GM19397 (cell line): ENCODE results near the gene RCOR2.

Experiments used
- ATAC-seq: cut with Tn5 transposase; IDR thresholded peaks from one replicate; pipeline ENCODE4 v1.9.1; 2021; ENCODE audit warnings: mild to moderate bottlenecking, moderate library complexity; ENCODE audit not compliant: unreplicated experiment

RCOR2 gene

GRCh38 chr11:63907808-63908530 lies 9.0 kb downstream of the RCOR2 start:
- no peak for ATAC-seq

GRCh38 chr11:63907063-63907462 lies 9.9 kb downstream of the RCOR2 start:
- ATAC-seq, result no peak

- no peak for ATAC-seq
Measured at GRCh38 chr11:63906585-63906984, 10.4 kb downstream of the RCOR2 start.

- ATAC-seq, result no peak
Measured at GRCh38 chr11:63906087-63906486, 10.9 kb downstream of the RCOR2 start.

GRCh38 chr11:63905179-63905578 lies 11.8 kb downstream of the RCOR2 start:
- no peak for ATAC-seq

- no peak for ATAC-seq
Measured at GRCh38 chr11:63904743-63905142, 12.2 kb downstream of the RCOR2 start.

- ATAC-seq, result no peak
Measured at GRCh38 chr11:63903884-63904283, 13.1 kb downstream of the RCOR2 start.

- ATAC-seq, result no peak
Measured at GRCh38 chr11:63901660-63902059, 15.3 kb downstream of the RCOR2 start.

GRCh38 chr11:63897459-63898146 lies 19.4 kb downstream of the RCOR2 start:
- no peak for ATAC-seq

GRCh38 chr11:63896071-63896470 lies 20.9 kb downstream of the RCOR2 start:
- ATAC-seq, result no peak

GRCh38 chr11:63893355-63893754 lies 23.6 kb downstream of the RCOR2 start:
- ATAC-seq, result no peak

- ATAC-seq, result no peak
Measured at GRCh38 chr11:63892228-63892627, 24.7 kb downstream of the RCOR2 start.

GRCh38 chr11:63890368-63890767 lies 26.6 kb downstream of the RCOR2 start:
- ATAC-seq, result no peak

GRCh38 chr11:63889344-63889743 lies 27.6 kb downstream of the RCOR2 start:
- no peak for ATAC-seq

- ATAC-seq, result peak; percentile 69
Measured at GRCh38 chr11:63888170-63889086, 28.5 kb downstream of the RCOR2 start.

GRCh38 chr11:63887386-63887999 lies 29.5 kb downstream of the RCOR2 start:
- ATAC-seq, result no peak

GRCh38 chr11:63884196-63884932 lies 32.6 kb downstream of the RCOR2 start:
- no peak for ATAC-seq

GRCh38 chr11:63883791-63884190 lies 33.2 kb downstream of the RCOR2 start:
- no peak for ATAC-seq

- no peak for ATAC-seq
Measured at GRCh38 chr11:63882555-63883242, 34.3 kb downstream of the RCOR2 start.

GRCh38 chr11:63880403-63880790 lies 36.6 kb downstream of the RCOR2 start:
- ATAC-seq, result no peak
